Endothelial cell of umbilical vein (primary cell): ENCODE measurements around the gene DGKK. TPM values are rescaled to one million over a fixed set of nuclear protein-coding genes. Genes with fewer than 3 reads are reported as not detected.

Experiments
- BruUV-seq: library from RNA; stranded (reverse); fragments of 400-500 nt; replicated peaks from 2 replicates; lab custom pipeline; 2021; lab: Mats Ljungman, UMichigan
- CTCF ChIA-PET: fragments of 300-600, 350-600 bp; sonication (Branson Sonifier 250); formaldehyde crosslinking; loops from one replicate; lab custom pipeline; 2021; ENCODE audit warnings: antibody characterized with exemption, inconsistent platforms; lab: Charles Lee
- POLR2A ChIA-PET: fragments of 300-600, 350-600 bp; sonication (Branson Sonifier 250); formaldehyde crosslinking; loops from one replicate; lab custom pipeline; 2021; ENCODE audit warnings: antibody characterized with exemption, inconsistent platforms; lab: Charles Lee
- DNase-seq: peaks from one replicate; pipeline ENCODE4 v3.0.0-alpha.2; 2011; ENCODE audit warnings: low read depth, low spot score
- FAIRE-seq: peaks from 2 replicates; lab custom pipeline; 2011; peaks lifted over from hg19 to GRCh38; lab: Jason Lieb, UNC
- H2AFZ ChIP-seq: 2 replicates; pipeline ENCODE4 v1.6.0; 2012; ENCODE audit warnings: low read depth, low read length, control low read depth, inconsistent platforms
- H3K27ac ChIP-seq: 2 replicates; pipeline ENCODE4 v1.5.1; 2011; ENCODE audit warnings: low read depth, mild to moderate bottlenecking, control low read depth, low read length, moderate library complexity; ENCODE audit not compliant: insufficient read depth
- H3K27me3 ChIP-seq, 2 experiments: 2 replicates each; pipeline versions ENCODE4 v1.6.0 to v1.6.1; 2011; ENCODE audit warnings: low read length in 2 of 2, mixed read lengths in 1 of 2; ENCODE audit not compliant: control insufficient read depth in 2 of 2, insufficient read depth in 2 of 2
- H3K36me3 ChIP-seq, 2 experiments: 2 replicates in 1 of 2; 3 replicates in 1 of 2; pipeline ENCODE4 v1.5.1; 2011; ENCODE audit warnings: low read length in 2 of 2, mild to moderate bottlenecking in 1 of 2, moderate library complexity in 1 of 2; ENCODE audit not compliant: control insufficient read depth in 2 of 2, insufficient read depth in 2 of 2; ENCODE audit errors: extremely low read depth in 1 of 2
- H3K4me1 ChIP-seq: 3 replicates; pipeline ENCODE4 v1.5.1; 2011; ENCODE audit warnings: mild to moderate bottlenecking, low read length; ENCODE audit not compliant: control insufficient read depth, insufficient read depth; ENCODE audit errors: extremely low read depth
- H3K4me2 ChIP-seq: 2 replicates; pipeline ENCODE4 v1.6.1; 2011; ENCODE audit warnings: low read length, control low read depth, mixed read lengths; ENCODE audit not compliant: insufficient read depth
- H3K4me3 ChIP-seq, 3 experiments: fragments of 200-600 bp in 1 of 3; sonication (generic), shearing (Covaris generic) in 1 of 3; replicated peaks in 1 of 3; 2 replicates each; pipeline ENCODE4 v1.5.1; 2011 to 2016; ENCODE audit warnings: control low read depth in 3 of 3, low read length in 3 of 3, mild to moderate bottlenecking in 2 of 3, inconsistent platforms in 1 of 3, low read depth in 1 of 3, moderate library complexity in 1 of 3; ENCODE audit not compliant: insufficient read depth in 1 of 3
- H3K79me2 ChIP-seq: 2 replicates; pipeline ENCODE4 v1.6.0; 2012; ENCODE audit warnings: low read length, inconsistent platforms; ENCODE audit not compliant: control insufficient read depth, insufficient read depth
- H3K9ac ChIP-seq: replicated peaks from 2 replicates; pipeline ENCODE3; 2011; ENCODE audit warnings: low read length, control low read depth; ENCODE audit not compliant: insufficient read depth; ENCODE audit errors: extremely low read depth
- H3K9me1 ChIP-seq: replicated peaks from 3 replicates; pipeline ENCODE4 v1.6.0; 2011; ENCODE audit warnings: mild to moderate bottlenecking, low read length; ENCODE audit not compliant: control insufficient read depth, insufficient read depth; ENCODE audit errors: extremely low read depth
- H3K9me3 ChIP-seq: replicated peaks from 2 replicates; pipeline ENCODE4 v1.5.1; 2012; ENCODE audit warnings: low read length, inconsistent platforms; ENCODE audit not compliant: control insufficient read depth, insufficient read depth
- H4K20me1 ChIP-seq: replicated peaks from 2 replicates; pipeline ENCODE3; 2011; ENCODE audit warnings: mild to moderate bottlenecking, low read length; ENCODE audit not compliant: control insufficient read depth, insufficient read depth; ENCODE audit errors: extremely low read depth
- FOS ChIP-seq: IDR thresholded peaks from 2 replicates; pipeline ENCODE4 v1.6.1; 2011; ENCODE audit warnings: mild to moderate bottlenecking, low read length, moderate library complexity, borderline replicate concordance; ENCODE audit not compliant: insufficient read depth
- JUN ChIP-seq: IDR thresholded peaks from 2 replicates; pipeline ENCODE4 v1.6.1; 2011; ENCODE audit warnings: borderline replicate concordance, low read depth; ENCODE audit not compliant: insufficient read length, insufficient read depth
- dilution Hi-C: fragments of 300-500 bp; cut with MboI; formaldehyde crosslinking; loops from one replicate; pipeline ENCODE4 v1.15.0; 2019; ENCODE audit warnings: low sequenced_read_pairs; ENCODE audit not compliant: extremely low pct_ligation_motif_present
- intact Hi-C: fragments of 100-400 bp; cut with micrococcal nuclease; formaldehyde crosslinking; loops from one replicate; pipeline ENCODE4 v1.10.0; 2022
- polyA plus RNA-seq, 4 experiments: library from polyadenylated mRNA; depleted of rRNA in 3 of 4; stranded (reverse) in 3 of 4; unstranded in 1 of 4; fragments of >200 nt; gene quantifications; 2 replicates each; pipeline versions ENCODE4 v1.2.1 to v1.2.3, GENCODE V29; 2011 to 2012; ENCODE audit warnings: missing spikeins in 1 of 4
- total RNA-seq: library from RNA; stranded (reverse); gene quantifications from 2 replicates; pipeline ENCODE4 v1.2.3, GENCODE V29; 2021
- TF ChIP-seq, protein P1 (sequence below), 2 donors: IDR thresholded peaks; 1 replicate in 1 of 2; 2 replicates in 1 of 2; pipeline ENCODE4 v1.5.1; 2011; ENCODE audit warnings: low read length in 2 of 2, mild to moderate bottlenecking in 2 of 2, moderate library complexity in 2 of 2, control low read depth in 1 of 2, inconsistent platforms in 1 of 2, low read depth in 1 of 2; ENCODE audit not compliant: insufficient read depth in 1 of 2; ENCODE audit errors: extremely low read depth in 1 of 2

Gene DGKK
- total and polyA plus RNA-seq, 2 donors (not counting 3 experiments of a cell fraction or from before 2014, with no cell fraction given): not detected

DNA sequence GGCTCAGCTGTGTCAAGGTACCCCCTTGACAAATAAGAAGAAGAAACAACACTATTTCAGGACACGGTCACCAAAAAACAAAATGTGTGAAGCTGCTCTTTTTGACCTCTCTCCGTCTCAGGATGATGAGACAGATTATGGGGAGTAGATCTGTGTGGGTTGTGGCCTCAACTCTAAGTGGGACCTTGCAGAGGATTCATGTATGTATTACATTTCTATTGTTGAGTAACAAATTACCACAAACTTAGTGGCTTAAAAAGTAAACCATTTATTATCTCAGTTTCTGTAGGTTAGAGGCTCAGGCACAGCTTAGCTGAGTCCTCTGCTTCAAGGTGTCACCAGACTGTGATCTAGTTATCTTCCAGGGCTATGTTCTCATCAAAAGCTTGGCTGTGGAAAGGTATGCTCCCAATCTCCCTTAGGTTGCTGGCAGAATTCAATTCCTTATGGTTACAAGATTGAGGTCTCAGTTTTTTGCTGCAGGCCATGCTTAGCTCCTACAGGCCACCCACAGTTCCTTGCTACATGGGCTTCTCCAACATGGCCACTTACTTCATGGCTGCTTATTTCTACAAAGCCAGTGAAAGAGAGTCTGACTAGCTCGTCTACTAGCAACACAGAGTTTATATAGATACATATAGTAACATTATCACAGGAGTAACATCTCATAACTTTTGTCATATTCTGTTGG lies 28.1 kb downstream of the DGKK start:
- Histone ChIP-seq H3K4me1 (no peaks in the 10 kb centered on the region), H3K4me3 (no peak overlapping the region), H3K27ac (no peak overlapping the region), H3K9ac (no peak overlapping the region), H4K20me1 (no peaks in the 10 kb centered on the region), H3K27me3 (peaks cover 0 to 1% of the 10 kb centered on the region in 2 experiments), H2AFZ (no peak overlapping the region), H3K79me2 (no peaks in the 10 kb centered on the region), H3K9me1 (no peaks in the 10 kb centered on the region), H3K4me2 (no peak overlapping the region), H3K9me3 (no peaks in the 10 kb centered on the region), H3K36me3 (no peaks in the 10 kb centered on the region)
- no peak for DNase-seq
- no TSS peak for BruUV-seq
- intact Hi-C loops (no loop called here), dilution Hi-C loops (no loop called here)
- POLR2A ChIA-PET: no interaction called here
- CTCF ChIA-PET: no interaction called here
- no peak for FAIRE-seq
- TF ChIP-seq JUN: no peak

DNA sequence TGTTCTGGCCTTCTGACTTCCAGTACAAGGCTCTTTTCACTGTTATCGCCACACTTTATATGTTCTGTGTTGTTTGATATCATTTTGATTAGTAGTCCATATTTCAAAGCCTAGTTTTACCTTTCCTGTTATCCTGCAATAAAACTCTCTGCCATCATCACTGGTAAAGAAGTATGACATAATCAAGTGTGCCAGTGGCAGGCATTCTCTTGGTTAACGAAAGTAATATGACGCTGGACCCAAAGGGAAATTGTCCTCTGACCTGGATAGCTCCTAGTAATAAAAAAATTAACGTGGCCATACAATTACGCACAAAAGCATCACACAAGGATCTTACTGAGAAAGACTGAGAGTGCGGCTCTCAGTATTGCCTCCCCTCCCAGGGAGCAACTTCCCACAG lies 33.8 kb downstream of the DGKK start:
- H3K4me2 ChIP-seq: no peak overlapping the region
- BruUV-seq: no TSS peak
- no peak overlapping the region for H2AFZ ChIP-seq
- H3K27ac ChIP-seq: no peak overlapping the region
- H3K9me1 ChIP-seq: no peaks in the 10 kb centered on the region
- FAIRE-seq (no peak), DNase-seq (no peak)
- ChIA-PET POLR2A (no interaction called here), CTCF (no interaction called here)
- no peak overlapping the region for H3K9ac ChIP-seq
- no peak for TF ChIP-seq JUN
- TF ChIP-seq, protein P1, sequence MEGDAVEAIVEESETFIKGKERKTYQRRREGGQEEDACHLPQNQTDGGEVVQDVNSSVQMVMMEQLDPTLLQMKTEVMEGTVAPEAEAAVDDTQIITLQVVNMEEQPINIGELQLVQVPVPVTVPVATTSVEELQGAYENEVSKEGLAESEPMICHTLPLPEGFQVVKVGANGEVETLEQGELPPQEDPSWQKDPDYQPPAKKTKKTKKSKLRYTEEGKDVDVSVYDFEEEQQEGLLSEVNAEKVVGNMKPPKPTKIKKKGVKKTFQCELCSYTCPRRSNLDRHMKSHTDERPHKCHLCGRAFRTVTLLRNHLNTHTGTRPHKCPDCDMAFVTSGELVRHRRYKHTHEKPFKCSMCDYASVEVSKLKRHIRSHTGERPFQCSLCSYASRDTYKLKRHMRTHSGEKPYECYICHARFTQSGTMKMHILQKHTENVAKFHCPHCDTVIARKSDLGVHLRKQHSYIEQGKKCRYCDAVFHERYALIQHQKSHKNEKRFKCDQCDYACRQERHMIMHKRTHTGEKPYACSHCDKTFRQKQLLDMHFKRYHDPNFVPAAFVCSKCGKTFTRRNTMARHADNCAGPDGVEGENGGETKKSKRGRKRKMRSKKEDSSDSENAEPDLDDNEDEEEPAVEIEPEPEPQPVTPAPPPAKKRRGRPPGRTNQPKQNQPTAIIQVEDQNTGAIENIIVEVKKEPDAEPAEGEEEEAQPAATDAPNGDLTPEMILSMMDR (IDR thresholded peaks at IDR 0.05; ENCODE audit: extremely low read depth in 1 of 2, insufficient read depth in 1 of 2, low read depth in 1 of 2, low read length in 2 of 2): no peak
- TF ChIP-seq FOS: no peak
- no peaks in the 10 kb centered on the region for H3K4me1 ChIP-seq
- dilution Hi-C loops: no loop called here
- H3K79me2 ChIP-seq: no peaks in the 10 kb centered on the region
- intact Hi-C loops: no loop called here
- H3K27me3 ChIP-seq: peaks cover 0 to 1% of the 10 kb centered on the region in 2 experiments
- no peaks in the 10 kb centered on the region for H4K20me1 ChIP-seq
- no peak overlapping the region for H3K4me3 ChIP-seq
- H3K9me3 ChIP-seq: no peaks in the 10 kb centered on the region
- no peaks in the 10 kb centered on the region for H3K36me3 ChIP-seq
